SH-SY5Y (cell line): ENCODE measurements around the gene KCNK1.

Experiments
- GATA2 ChIP-seq: IDR thresholded peaks from 2 replicates; pipeline ENCODE4 v1.6.1; 2011; ENCODE audit warnings: mild to moderate bottlenecking, low read depth, low read length
- GATA3 ChIP-seq: IDR thresholded peaks from 2 replicates; pipeline ENCODE4 v1.6.1; 2011; ENCODE audit warnings: low read depth, mild to moderate bottlenecking, low read length, moderate library complexity

DNA sequence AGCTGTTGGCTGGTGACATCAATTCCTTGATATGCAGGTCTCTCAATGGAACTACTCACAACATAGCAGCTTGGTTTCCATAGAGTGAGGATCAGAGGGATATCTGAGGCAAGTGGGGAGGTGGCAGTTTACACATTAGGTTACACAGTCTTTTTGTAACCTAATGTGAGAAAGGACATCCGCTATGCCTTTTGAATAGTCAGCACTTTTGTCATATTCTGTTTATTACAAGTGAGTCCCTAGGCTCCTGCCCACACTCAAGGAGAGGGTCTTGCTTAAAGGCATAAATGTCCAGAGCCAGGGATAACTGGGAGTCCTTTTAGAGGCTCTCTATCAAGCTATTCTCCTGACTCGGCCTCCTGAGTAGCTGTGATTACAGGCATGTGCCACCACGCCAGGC is 104.2 kb downstream of the KCNK1 start:
- TF ChIP-seq GATA3 (no peak), GATA2 (no peak)
